HepG2 (cell line): ENCODE measurements around the gene GLIPR1L1. TPM values are rescaled to one million over a fixed set of nuclear protein-coding genes. Genes with fewer than 3 reads are reported as not detected.

ENCODE experiments used
- CBX1 ChIP-seq: IDR thresholded peaks from one replicate; pipeline ENCODE4 v1.6.1; 2016; ENCODE audit warnings: antibody characterized with exemption, low read depth
- CEBPB ChIP-seq: IDR thresholded peaks from 2 replicates; pipeline ENCODE4 v1.6.1; 2011; ENCODE audit warnings: low read depth, low read length, improper control_type of control experiment, borderline replicate concordance
- DMAP1 ChIP-seq: IDR thresholded peaks from 2 replicates; pipeline ENCODE4 v1.6.1; 2016
- ERF ChIP-seq: IDR thresholded peaks from 2 replicates; pipeline ENCODE4 v1.6.1; 2018; ENCODE audit warnings: missing biosample characterization, missing genetic modification reagents
- ETV5 ChIP-seq: IDR thresholded peaks from 2 replicates; pipeline ENCODE4 v1.6.1; 2018; ENCODE audit warnings: missing biosample characterization, missing genetic modification reagents, inconsistent platforms, borderline replicate concordance
- KLF16 ChIP-seq, 2 experiments: sonication (generic) in 1 of 2; formaldehyde crosslinking in 1 of 2; IDR thresholded peaks; 2 replicates each; pipeline versions ENCODE4 v1.6.1 to v1.8.0; 2016 to 2023; ENCODE audit warnings: missing genetic modification reagents in 2 of 2, missing compliant biosample characterization in 1 of 2
- RNF2 ChIP-seq: fragments of 450-650 bp; conservative IDR thresholded peaks from 2 replicates; pipeline ENCODE4 v1.6.1; 2016; ENCODE audit warnings: low read depth
- SALL1 ChIP-seq: sonication (generic); formaldehyde crosslinking; IDR thresholded peaks from 2 replicates; pipeline ENCODE4 v1.8.0; 2022; ENCODE audit warnings: mild to moderate bottlenecking, missing genetic modification reagents
- SKI ChIP-seq: fragments of 450-650 bp; IDR thresholded peaks from one replicate; pipeline ENCODE4 v1.6.1; 2018; ENCODE audit warnings: mild to moderate bottlenecking; ENCODE audit not compliant: partially characterized antibody
- ZBTB21 ChIP-seq: sonication (generic); formaldehyde crosslinking; IDR thresholded peaks from 2 replicates; pipeline ENCODE4 v1.4.0; 2020; ENCODE audit warnings: missing genetic modification reagents
- ZBTB38 ChIP-seq: sonication (generic); formaldehyde crosslinking; IDR thresholded peaks from 2 replicates; pipeline ENCODE4 v1.5.1; 2020; ENCODE audit warnings: mild to moderate bottlenecking, missing genetic modification reagents
- ZBTB8A ChIP-seq: sonication (generic); formaldehyde crosslinking; IDR thresholded peaks from 2 replicates; pipeline ENCODE4 v1.4.0; 2020; ENCODE audit warnings: mild to moderate bottlenecking, low read depth, missing genetic modification reagents, borderline replicate concordance
- ZKSCAN8 ChIP-seq: IDR thresholded peaks from 2 replicates; pipeline ENCODE4 v1.6.1; 2016; ENCODE audit warnings: borderline replicate concordance, missing genetic modification reagents, missing compliant biosample characterization
- ZNF207 ChIP-seq: fragments of 450-650 bp; IDR thresholded peaks from 2 replicates; pipeline ENCODE4 v1.6.1; 2016; ENCODE audit warnings: antibody characterized with exemption, borderline replicate concordance
- ZNF24 ChIP-seq: fragments of 450-650 bp; IDR thresholded peaks from 2 replicates; pipeline ENCODE4 v1.6.1; 2017; ENCODE audit warnings: antibody characterized with exemption, mild to moderate bottlenecking
- ZNF350 ChIP-seq: sonication (generic); formaldehyde crosslinking; IDR thresholded peaks from 2 replicates; pipeline ENCODE4 v1.4.0; 2020; ENCODE audit warnings: mild to moderate bottlenecking, low read depth, missing genetic modification reagents, borderline replicate concordance
- ZNF556 ChIP-seq: sonication (generic); formaldehyde crosslinking; IDR thresholded peaks from 2 replicates; pipeline ENCODE4 v1.4.0; 2020; ENCODE audit warnings: mild to moderate bottlenecking, missing genetic modification reagents, borderline replicate concordance
- ZNF558 ChIP-seq: sonication (generic); formaldehyde crosslinking; IDR thresholded peaks from 2 replicates; pipeline ENCODE4 v1.9.0; 2022; ENCODE audit warnings: mild to moderate bottlenecking, missing genetic modification reagents, borderline replicate concordance
- ZNF710 ChIP-seq: sonication (generic); formaldehyde crosslinking; IDR thresholded peaks from 2 replicates; pipeline ENCODE4 v1.5.0; 2020; ENCODE audit warnings: mild to moderate bottlenecking, missing genetic modification reagents, borderline replicate concordance
- ZNF768 ChIP-seq: sonication (generic); formaldehyde crosslinking; IDR thresholded peaks from 2 replicates; pipeline ENCODE4 v1.4.0; 2020; ENCODE audit warnings: missing genetic modification reagents
- ZNF788 ChIP-seq: sonication (generic); formaldehyde crosslinking; IDR thresholded peaks from 2 replicates; pipeline ENCODE4 v1.5.0; 2020; ENCODE audit warnings: mild to moderate bottlenecking, missing genetic modification reagents, borderline replicate concordance
- polyA plus RNA-seq, 8 experiments: library from polyadenylated mRNA; depleted of rRNA in 3 of 8; stranded (reverse) in 7 of 8; unstranded in 1 of 8; fragments of >200 nt; fragmentation: Illumina TruSeq in 4 of 8; extraction: Trizol in 4 of 8; gene quantifications; 2 replicates each; pipeline versions ENCODE4 v1.2.1 to v1.2.3, GENCODE V29; 2011 to 2016; ENCODE audit warnings: low read depth in 4 of 8, missing spikeins in 1 of 8, mixed read lengths in 1 of 8; ENCODE audit not compliant: insufficient read depth in 1 of 8
- total RNA-seq, 5 experiments: library from RNA; depleted of rRNA; stranded (reverse); fragments of >200 nt; fragmentation: Illumina TruSeq; extraction: Trizol; gene quantifications; 2 replicates each; pipeline ENCODE4 v1.2.3, GENCODE V29; 2016; ENCODE audit warnings: low read depth in 1 of 5
- TF ChIP-seq, protein P1 (sequence below): sonication (generic); formaldehyde crosslinking; IDR thresholded peaks from 2 replicates; pipeline ENCODE4 v1.8.1; 2022; ENCODE audit warnings: mild to moderate bottlenecking, missing genetic modification reagents
- TF ChIP-seq, protein P2 (sequence below): IDR thresholded peaks from 2 replicates; pipeline ENCODE4 v1.4.0; 2020; ENCODE audit warnings: mild to moderate bottlenecking, missing genetic modification reagents

Gene GLIPR1L1
- total and polyA plus RNA-seq, 2 of the 13 experiments (the other 11 are each of a cell fraction or from before 2014, with no cell fraction given) = not detected

GRCh38 chr12:75329918-75330826 is 4.3 kb upstream of the GLIPR1L1 start, which contains the start of gene CAPS2 (continued):
- TF ChIP-seq SALL1 (CRISPR knock-in tag) (peak; percentile 79), SKI (peak; percentile 98), ZNF768 (CRISPR knock-in tag) (0 out of 2 replicates have a peak, but pooled peaks have one; percentile 55), ZNF556 (CRISPR knock-in tag) (no peak), KLF16 (CRISPR knock-in tag; IDR thresholded peaks at IDR 0.05) (peak in 1 of 2 experiments; percentile 67; a peak in 1 of 4 replicates), ZNF788 (CRISPR knock-in tag) (peak; percentile 79; the same call in 1 of the 2 replicates), ZBTB38 (CRISPR knock-in tag) (peak; percentile 27; the same call in 1 of the 2 replicates), ZBTB8A (no peak), ZNF350 (CRISPR knock-in tag) (peak; percentile 82; the same call in 1 of the 2 replicates), RNF2 (0 out of 2 replicates have a peak, but pooled peaks have one; percentile 51), ZBTB21 (CRISPR knock-in tag) (no peak), ETV5 (CRISPR knock-in tag) (peak; percentile 90), ZNF24 (0 out of 2 replicates have a peak, but pooled peaks have one; percentile 39), ZNF558 (CRISPR knock-in tag) (no peak), CEBPB (peak; percentile 73), DMAP1 (CRISPR knock-in tag) (peak; percentile 54), CBX1 (peak; percentile 70), ZKSCAN8 (CRISPR knock-in tag) (peak; percentile 30; the same call in 1 of the 2 replicates), ERF (peak; percentile 67), ZNF710 (CRISPR knock-in tag) (peak; percentile 46; the same call in 1 of the 2 replicates), ZNF207 (no peak)
- TF ChIP-seq, protein P1, sequence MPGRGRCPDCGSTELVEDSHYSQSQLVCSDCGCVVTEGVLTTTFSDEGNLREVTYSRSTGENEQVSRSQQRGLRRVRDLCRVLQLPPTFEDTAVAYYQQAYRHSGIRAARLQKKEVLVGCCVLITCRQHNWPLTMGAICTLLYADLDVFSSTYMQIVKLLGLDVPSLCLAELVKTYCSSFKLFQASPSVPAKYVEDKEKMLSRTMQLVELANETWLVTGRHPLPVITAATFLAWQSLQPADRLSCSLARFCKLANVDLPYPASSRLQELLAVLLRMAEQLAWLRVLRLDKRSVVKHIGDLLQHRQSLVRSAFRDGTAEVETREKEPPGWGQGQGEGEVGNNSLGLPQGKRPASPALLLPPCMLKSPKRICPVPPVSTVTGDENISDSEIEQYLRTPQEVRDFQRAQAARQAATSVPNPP = 0 out of 2 replicates have a peak, but pooled peaks have one; percentile 48
- TF ChIP-seq, protein P2, sequence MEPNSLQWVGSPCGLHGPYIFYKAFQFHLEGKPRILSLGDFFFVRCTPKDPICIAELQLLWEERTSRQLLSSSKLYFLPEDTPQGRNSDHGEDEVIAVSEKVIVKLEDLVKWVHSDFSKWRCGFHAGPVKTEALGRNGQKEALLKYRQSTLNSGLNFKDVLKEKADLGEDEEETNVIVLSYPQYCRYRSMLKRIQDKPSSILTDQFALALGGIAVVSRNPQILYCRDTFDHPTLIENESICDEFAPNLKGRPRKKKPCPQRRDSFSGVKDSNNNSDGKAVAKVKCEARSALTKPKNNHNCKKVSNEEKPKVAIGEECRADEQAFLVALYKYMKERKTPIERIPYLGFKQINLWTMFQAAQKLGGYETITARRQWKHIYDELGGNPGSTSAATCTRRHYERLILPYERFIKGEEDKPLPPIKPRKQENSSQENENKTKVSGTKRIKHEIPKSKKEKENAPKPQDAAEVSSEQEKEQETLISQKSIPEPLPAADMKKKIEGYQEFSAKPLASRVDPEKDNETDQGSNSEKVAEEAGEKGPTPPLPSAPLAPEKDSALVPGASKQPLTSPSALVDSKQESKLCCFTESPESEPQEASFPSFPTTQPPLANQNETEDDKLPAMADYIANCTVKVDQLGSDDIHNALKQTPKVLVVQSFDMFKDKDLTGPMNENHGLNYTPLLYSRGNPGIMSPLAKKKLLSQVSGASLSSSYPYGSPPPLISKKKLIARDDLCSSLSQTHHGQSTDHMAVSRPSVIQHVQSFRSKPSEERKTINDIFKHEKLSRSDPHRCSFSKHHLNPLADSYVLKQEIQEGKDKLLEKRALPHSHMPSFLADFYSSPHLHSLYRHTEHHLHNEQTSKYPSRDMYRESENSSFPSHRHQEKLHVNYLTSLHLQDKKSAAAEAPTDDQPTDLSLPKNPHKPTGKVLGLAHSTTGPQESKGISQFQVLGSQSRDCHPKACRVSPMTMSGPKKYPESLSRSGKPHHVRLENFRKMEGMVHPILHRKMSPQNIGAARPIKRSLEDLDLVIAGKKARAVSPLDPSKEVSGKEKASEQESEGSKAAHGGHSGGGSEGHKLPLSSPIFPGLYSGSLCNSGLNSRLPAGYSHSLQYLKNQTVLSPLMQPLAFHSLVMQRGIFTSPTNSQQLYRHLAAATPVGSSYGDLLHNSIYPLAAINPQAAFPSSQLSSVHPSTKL (CRISPR knock-in tag) = peak; percentile 60
